Iris pigment epithelial cell (primary cell): ENCODE data around the gene RIMKLB.
A peak's percentile ranks its signal among the peaks of the same experiment; 100 is the strongest.

ENCODE experiments used
- DNase-seq: peaks from one replicate; pipeline ENCODE4 v3.0.0-alpha.2; 2011; ENCODE audit warnings: low read depth

Gene RIMKLB, protein sequence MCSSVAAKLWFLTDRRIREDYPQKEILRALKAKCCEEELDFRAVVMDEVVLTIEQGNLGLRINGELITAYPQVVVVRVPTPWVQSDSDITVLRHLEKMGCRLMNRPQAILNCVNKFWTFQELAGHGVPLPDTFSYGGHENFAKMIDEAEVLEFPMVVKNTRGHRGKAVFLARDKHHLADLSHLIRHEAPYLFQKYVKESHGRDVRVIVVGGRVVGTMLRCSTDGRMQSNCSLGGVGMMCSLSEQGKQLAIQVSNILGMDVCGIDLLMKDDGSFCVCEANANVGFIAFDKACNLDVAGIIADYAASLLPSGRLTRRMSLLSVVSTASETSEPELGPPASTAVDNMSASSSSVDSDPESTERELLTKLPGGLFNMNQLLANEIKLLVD

DNA sequence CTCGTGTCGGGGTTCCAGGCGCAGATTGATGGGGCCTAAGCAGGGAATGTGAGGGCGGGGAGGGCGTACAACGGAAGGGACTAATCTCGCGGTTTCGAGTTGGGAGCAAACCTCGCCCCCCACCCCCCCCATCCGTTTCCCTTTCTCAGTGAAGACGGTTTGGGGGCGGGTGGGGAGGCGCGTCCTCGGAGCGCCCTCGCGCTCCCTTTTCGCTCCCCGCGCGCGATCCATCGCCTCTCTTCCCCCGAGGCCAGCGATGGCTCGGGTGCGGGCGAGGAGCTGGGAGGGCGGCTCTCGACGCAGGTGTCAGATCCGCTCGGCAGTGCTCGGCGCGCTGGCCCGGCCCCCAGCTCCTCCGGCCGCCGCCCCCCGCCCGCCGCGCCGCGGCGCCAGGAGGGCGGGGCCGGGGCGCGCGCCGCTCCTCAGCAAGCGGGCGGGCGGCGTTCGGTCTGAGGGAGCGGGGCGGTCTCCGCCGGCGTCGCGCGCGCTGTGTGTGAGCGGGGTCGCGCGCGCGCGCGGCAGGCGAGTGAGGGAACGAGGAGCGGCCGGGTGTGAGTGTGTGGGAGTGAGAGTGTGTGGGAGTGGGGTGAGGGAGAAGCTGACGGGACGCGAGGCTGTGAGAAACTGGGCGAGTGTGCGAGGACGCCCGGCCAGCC lies at the start of gene RIMKLB:
Gene RIMKLB (plus strand): TSS at position 516 of the 656 bp plus-strand sequence. CDS start 15,876 bp downstream, outside the sequence.
- DNase-seq = peak; percentile 74

DNA sequence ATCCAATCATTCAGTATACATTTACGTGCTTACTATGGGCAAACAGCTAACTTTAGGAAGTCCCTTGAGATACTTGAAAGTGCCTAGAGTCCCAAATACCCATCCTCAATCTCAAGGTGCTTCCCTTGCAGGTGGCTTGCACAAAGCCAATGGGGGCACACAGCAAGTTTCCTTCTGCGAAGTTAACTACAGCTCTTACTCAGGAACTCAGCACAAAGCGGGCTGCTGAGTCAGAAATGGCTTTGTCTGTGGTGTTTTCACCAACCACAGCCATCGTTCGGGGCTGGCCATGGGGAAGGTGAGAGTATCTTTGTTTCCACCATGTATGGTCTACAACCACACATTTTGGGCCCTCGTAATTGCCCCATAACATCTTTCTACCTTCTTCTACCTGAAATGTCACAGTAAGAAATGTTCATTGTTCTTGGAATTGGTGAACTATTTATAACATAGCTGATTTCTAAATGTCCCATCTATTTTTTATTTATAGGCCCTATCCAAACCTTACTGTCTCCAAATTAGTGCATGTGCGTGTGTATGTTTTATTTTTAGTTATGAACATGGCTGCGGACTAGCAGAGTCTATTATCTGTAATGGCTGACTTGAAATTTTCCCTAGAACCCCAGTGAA lies 49.1 kb upstream of the RIMKLB start:
- DNase-seq = no peak

DNA sequence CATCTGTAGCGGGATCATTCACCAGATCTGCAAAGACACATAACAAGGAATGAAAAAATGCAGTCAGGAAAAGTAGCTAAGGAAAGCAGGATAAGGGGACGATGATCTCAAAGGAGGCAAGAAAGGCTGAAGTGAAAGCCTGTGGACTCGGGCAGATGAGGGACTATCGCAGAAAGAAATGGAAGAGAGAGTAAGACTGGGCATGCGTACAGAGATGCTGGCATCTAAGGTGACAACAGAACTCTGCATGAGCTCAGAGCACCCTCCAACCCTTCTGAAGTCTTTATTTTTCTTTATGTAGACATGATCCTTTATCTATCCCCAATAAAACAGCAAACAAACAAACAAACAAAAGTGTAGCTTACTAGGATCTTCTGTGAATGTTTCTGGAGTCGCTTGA lies 42.4 kb upstream of the RIMKLB start:
- DNase-seq = no peak

DNA sequence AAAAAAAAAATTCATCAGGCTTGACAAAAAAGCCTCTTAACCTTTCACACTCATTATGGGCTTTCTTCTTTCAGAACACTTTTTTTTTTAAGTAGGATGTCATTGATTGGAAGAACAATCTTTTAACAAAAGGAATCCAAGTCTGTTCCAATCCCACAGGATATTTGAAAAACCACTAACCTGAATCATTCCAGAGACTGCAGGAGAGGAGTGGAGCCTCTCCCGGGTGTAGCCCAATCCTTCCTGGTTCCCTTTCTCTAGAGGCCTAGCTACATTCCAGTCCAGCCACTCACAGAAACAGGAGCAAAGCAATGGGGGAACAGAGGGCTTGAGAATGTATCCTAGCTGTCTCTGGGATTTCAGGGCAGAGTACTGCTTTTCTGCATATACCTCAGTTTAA lies 39.4 kb upstream of the RIMKLB start:
- DNase-seq = peak; percentile 14

DNA sequence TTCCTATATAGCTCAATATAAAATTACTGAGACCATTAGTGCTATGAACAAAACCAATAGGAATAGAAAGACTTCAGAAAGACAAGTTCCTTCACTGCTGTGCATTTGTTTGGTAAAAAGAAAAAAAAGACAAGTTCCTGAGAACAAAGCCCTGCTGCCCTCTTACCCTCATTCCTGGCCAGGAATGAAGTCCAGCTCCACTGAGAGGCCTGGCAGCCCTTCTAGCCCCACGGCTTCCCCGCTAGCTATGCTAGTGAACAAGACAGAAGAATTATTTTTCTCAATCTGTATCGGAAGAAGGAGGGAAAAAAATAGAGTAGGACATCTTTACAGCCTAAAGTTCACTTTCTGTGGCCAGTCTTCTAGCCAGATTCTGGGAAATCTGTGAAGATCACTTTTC lies 36.8 kb upstream of the RIMKLB start:
- no peak for DNase-seq

DNA sequence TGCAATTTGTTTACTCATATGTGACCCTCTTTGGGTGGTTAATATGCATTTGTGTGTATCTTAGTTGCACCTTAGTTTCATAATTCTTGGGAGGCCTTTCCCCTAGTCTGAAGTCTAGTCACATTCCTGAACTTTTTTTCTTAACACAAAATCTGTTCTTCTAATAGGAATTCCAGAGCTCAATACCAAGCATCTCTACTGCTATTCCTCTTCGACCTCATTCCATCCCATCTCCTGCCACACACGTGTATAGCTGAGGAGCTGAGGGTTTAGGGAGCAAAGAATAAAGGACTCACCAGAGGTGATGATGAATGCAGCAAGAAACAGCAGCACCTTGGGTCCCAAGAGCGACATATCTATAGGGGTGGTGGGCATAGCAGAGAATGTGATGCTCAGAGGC lies 36.0 kb upstream of the RIMKLB start:
- no peak for DNase-seq

DNA sequence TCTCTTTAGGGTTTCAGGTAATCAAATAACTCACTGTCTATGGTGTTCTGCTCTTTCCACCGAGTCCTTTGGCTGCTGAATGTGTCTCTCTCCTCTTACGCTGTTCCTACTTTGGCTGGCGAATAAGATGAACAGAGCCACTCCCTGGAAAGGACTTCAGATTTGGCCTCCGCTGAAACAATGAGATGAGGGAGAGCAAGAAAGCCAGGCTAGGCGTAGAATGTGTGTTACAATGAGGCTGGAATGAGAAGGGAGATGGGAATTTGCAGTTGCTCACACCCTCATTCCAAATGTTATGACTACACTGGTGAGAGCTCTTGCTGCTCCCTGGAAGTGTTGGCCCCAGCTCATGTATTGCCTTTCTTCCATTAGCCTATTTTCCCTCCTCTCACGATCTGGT lies 35.2 kb upstream of the RIMKLB start, which contains the start of gene MFAP5:
Gene MFAP5 (minus strand): TSS at position 234 of the 400 bp plus-strand sequence. CDS start 722 bp downstream, outside the sequence.
- no peak for DNase-seq

DNA sequence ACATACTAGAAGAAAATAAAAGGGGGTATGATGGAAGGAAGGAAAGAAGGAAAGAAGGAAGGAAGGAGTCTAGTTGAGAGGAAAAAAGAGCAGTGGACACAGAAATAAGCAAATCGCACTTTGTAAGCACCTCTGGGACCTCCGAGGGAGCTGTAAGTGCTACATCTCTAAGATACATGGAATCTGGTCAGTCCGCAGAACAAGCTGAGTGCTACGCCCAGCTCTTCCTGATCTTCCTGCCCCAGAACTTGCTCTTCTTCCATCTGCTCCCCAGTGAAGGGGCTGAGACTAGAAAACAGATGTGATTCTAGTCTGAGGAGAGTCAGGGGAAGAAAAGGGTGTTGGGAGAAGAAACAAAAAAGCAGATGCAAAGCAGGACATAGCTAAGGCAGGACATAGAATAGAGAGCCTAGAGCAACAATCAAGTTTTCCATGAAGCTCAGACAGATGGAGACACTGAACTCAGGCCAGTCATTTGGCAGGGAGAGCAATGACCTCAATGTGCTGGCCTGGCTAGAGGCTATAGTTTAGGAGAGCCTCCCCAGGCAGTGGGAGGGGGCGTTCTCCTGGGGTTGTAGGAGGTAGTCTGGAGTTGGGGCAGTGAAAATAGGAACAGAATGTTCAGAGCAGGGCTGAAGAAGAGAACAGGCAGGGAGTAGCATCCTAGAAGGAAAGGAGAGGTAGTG lies 33.4 kb upstream of the RIMKLB start:
- DNase-seq = no peak

DNA sequence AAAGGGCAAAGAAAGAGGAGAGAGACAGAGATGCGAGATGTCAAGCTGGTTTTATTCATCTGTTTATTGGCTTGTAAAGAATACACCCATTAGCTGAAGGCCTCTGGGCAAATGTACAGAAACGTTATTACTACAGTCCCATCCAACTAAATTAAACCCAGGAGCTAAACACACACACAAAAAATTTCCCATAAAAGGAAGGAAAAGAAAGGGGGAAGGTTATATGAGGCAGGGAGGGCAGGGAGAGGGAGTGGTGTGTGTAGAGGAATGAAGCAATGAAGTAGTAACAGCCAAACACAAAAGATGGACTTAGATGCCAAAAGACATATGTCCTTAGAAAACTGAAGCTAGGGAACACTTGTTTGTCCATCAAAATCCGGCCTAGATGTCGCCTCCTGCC lies 32.0 kb upstream of the RIMKLB start:
- no peak for DNase-seq

DNA sequence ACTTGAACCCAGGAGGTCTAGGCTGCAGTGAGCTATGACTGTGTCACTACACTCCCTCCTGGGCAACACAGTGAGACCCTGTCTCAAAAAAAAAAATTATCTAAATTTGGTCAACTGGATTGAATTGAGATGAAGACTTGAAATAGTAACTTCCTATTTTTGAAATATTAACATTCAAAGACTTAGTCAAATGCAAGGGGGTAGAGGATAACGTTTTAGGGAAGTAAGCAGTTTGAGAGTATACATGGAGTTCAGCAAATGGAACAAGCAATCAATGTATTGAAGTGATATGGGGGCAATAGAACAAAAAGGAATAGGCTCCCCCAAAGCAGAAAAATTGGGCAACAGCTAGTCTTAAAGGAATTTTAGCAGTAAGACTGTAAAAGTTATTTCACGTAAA lies 30.5 kb upstream of the RIMKLB start:
- no peak for DNase-seq

DNA sequence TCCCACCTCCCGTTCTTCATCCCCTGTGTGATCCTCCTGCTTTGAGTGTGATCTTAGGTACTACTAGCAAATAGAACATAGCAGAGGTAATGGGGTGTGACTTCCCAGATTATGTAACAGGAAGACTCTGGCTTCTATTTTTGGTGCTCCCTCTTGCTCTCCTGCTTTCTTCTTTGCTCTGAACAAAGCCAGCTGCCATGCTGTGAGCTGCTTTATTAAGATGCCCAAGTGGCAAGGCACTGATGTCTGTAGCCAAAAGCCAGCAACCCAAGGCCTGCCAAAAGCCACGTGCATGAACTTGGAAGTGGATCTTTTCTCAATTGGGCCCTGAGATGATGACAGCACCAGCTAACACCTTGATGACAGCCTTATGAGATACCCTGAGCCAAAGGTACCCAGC lies 29.4 kb upstream of the RIMKLB start:
- no peak for DNase-seq

DNA sequence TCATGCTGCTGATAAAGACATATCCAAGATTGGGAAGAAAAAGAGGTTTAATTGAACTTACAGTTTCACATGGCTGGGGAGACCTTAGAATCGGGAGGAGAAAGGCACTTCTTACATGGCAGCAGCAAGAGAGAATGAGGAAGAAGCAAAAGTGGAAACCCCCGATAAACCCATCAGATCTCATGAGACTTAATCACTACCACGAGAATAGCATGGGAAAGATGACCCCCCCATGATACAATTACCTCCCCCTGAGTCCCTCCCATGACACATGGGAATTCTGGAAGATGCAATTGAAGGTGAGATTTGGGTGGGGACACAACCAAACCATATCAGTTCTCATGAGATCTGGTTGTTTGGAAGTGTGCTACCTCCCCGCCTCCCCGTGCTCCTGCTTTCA lies 25.4 kb upstream of the RIMKLB start:
- DNase-seq = no peak

DNA sequence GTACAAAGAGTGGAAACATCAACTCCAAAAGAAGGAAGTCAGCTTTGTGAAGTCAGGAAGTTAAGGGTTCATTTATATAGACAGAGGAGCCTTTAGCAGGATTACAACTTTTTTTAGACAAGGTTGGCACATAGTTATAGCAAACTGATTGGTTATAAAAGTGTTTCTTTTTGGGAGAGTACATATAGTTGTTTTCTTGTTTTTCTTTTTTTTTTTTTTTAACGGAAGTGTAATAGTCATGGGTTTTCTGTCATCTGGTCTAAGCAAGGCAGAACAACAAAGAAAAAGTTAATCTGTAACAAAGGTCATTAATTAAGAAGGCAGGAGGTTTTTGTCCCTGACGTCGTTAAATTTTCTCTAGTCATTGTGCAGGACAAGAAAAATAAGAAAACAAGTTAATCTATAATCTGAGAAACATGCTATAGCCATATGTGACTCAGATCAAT lies 22.2 kb upstream of the RIMKLB start:
- DNase-seq = no peak

DNA sequence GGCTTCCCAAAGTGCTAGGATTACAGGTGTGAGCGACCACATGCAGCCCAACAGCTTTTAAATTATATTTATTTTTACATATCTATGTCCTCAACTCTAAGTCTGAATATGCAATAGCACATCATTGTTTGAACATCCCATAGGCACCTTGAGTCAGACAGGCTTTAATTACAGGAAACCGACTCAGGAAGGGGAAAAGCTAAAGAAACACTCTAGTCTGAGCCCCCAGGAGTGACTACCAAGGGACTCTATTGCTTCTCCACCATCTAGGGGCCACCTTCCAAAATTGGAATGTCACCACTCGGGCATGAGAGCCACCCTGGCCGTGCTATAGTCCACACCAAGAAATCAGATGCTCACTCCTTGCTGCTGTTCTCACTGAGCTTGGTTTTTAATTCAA lies 21.1 kb upstream of the RIMKLB start:
- DNase-seq = no peak

DNA sequence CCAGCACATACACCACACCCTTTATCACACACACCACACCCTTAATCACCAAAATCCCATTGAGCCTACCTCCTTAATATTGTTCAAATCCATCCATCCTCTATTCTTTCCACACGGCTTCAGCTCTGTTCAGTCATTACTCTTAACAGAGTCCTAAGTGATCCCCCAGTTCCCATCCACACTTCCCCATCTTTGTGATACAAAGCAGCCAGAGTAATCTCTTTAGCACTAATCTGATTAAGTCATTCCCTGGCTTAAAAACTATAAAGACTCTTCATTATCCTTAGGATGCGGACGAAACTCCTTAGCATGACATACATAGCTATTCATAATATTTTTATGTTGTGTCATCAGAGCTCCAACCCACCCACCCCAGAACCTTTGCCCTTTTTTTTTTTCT lies 20.4 kb upstream of the RIMKLB start:
- no peak for DNase-seq

DNA sequence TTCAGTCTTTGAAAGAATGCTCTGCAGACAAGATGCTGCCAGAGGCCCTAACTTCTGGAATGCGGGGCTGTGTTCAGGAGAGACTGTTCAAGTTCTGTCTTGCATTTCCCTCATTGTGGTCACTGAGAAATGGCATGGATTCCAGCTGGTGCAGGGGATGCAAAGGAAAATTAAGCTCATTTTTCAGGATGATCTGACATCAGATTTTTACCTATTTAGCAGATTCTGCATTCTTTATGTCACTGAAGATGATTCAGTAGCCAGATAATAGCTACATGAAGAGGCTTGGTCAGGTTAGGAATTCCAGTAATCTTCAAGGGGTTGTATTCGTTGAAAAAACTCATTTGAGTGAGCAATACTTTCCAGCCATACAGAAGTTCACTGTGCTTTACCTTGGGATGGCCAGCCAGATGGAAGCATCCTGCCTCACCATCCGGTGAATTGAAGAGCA lies 19.1 kb upstream of the RIMKLB start:
- DNase-seq = peak; percentile 39

DNA sequence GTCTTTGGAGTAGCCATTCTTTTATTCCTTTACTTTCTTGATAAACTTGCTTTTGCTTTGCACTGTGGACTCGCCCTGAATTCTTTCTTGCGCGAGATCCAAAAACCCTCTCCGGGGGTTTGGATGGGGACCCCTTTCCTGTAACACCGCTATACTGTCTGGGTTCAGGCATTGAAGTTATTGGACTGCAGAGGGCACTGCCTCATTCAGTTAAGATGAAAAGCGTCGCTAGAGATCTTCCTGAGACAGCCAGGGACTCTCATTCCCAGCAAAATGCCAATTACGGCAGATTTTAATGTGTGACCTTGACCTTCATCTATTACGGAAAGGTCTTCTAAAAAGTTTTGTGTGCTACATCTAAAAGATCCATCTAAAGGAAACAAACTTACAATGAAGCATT lies 17.3 kb upstream of the RIMKLB start:
- no peak for DNase-seq

DNA sequence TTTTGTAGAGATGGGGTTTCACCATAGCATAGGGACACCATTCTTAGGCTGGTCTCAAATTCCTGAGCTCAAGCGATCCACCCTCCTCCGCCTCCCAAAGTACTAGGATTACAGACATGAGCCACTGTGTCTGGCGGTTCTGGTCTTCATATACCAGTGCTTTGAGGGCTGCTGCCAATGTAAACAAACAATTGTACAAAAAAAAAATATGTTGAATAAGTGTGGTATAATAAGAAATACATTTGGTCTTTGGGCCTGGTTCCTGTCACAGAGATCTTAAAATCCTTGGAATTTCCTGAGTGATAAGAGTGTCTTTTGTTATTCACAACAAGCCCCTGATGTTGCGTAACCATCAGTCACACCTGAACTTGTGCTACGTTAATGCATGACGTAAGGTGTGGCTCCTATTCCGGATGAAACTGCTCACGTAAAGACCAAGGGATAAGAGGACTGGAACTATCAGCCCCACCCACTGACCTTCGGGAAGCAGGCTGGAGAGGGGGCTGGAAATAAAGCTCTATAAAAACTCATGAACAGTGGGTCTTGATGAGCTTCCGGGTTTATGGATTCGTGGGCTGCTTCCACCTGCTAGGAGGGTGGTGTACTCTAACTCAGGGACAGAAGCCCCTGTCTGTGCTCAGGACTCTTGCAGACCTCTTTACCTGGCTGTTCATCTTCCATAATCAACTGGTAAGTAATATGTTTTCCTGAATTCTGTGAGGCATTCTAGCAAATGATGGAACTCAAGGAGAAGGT lies 16.5 kb upstream of the RIMKLB start:
- DNase-seq = peak; percentile 70

DNA sequence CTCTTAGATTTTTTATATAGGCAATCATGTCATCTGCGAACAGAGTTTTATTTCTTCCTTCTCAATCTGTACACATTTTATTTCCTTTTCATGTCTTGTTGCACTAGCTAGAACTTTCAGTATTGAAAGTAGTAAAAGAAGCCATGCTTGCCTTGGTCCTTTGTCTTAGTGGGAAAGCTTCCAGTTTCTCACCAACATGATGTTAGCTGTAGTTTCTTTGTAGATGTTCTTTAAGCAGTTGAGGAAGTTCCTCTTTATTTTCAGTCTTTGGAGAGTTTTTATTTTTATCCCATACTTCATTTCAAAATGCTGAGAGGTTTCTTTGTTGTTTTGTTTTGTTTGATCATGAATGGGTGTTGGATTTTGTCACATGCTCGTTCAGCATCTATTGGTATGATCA lies 12.7 kb upstream of the RIMKLB start:
- no peak for DNase-seq

DNA sequence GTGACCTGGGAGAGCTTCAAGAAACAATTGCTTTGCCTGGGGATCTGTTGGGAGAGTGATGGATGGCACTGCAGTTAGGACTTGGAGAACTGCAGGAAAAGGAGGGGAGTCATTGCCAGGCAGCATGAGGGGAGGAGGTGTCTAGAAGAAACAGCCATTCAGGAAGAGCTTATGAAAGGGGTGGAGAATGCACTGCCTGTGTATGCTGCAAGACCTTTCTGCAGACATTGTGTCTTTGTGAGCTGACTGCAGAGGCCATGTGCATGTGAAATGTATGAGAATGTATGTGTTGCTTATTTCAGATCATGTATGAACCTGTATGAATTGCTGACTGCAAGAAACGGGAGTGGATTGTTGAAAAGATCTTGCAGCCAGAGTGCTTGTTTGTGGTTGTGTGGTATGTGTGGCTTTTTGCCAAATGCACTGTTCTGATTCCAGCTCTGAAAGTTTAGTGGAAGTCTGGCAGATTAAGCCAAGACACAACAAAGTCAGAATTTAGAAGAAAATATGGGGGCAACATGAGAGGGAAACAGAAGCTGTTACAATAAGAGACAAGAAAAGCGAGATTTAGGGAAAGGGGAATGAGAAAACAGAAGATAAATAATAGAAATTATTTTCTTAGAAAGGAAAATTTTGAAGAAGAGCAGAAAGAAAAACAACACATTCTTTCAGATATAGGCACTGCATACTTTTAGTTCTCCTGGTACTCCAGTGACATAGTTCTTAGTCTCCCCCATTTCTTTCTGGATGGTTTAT lies 9.8 kb upstream of the RIMKLB start:
- DNase-seq = peak; percentile 89

DNA sequence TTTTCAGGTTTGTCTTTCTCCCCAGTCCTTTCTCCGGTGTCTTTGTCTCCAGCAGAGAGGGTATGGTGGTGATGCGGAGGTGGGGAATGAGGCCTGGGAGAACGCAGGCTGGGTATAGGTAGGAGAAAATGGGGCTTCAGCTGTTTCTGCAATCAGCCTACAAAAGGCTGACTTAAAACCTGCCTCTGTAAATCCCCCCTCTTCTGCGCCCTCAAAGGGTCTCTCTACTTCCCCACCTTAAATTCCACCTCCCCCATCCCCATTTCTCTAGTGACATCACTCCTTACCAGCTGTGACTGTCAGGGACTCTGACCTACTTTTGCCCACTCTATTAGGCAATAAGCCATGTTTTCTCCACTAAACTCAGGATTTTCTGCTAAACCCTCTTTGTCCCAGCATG lies 8.1 kb upstream of the RIMKLB start:
- no peak for DNase-seq
